SK-MEL-5 (cell line): Measurements from ENCODE around the gene ADRA2B. TPM values are rescaled to one million over a fixed set of nuclear protein-coding genes. Genes with fewer than 3 reads are reported as not detected.
"Not testable (repeated sequence)": the region's sequence is repeated elsewhere in the genome, so short reads cannot be mapped to it uniquely, and the experiment has no call there.

Experiments used
- DNase-seq: peaks from one replicate; pipeline ENCODE4 v3.0.0-alpha.2; 2016; ENCODE audit warnings: low read depth, low spot score
- in situ Hi-C: cut with HindIII; loops from 2 replicates; pipeline ENCODE4 v1.10.0; 2016; ENCODE audit warnings: low sequenced_read_pairs, high pct_unique_total_duplicates, low pct_unique_long_range_greater_than_20kb
- total RNA-seq: library from RNA; depleted of rRNA; stranded (reverse); fragments of >200 nt; shearing (Covaris generic); gene quantifications from 2 replicates; pipeline ENCODE4 v1.2.3, GENCODE V29; 2014; rRNA removed

Gene ADRA2B
- total RNA-seq, 1 experiment from 2014 or later, result not detected

DNA sequence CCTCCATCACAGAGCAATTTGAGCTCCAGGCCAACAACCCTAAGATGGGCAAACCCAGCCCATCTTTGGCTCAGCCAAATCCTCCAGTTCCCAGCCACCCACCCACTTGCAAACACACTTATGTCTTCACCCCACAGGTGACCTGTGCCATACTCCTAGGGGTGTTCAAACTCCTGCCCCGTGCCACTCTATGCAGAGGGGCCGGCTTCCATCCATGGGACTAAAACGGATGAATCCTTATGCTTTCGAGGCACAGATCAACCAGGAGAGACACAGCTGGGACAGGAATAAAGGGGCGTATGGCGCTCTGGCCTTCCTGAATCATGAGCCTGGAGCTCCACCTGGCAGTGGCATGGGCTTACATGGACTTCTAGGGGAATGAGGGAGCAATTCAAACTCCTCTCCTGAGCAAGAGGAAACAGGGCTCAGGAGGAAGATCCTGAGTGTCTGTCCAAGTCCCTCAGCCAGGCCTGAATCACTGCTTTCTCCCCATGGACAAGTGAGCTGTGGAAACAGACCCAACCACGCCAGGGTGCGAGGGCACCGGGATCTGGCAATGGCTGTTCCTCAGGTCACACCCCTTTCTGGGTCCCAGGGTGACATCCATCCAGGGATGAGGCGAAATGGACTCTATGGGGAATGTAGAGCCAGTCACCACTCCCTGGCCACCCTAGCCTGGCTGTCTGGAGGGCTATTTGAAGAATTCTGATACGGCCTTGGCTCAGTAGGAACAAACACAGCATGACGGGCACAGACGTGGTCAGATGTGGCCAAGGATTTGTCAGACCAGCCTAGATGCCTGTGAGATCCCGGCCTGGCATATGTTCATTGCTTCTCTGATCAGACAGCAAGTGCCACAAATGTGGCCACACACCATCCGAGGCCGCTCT is 45.0 kb downstream of the ADRA2B start:
- in situ Hi-C loops, DNase-seq: not testable (repeated sequence)

- DNase-seq, in situ Hi-C loops: not testable (repeated sequence)
Observed at GRCh38 chr2:96070351-96070750, 46.0 kb downstream of the ADRA2B start.

GRCh38 chr2:96069878-96070277 is 46.5 kb downstream of the ADRA2B start:
- in situ Hi-C loops, DNase-seq: not testable (repeated sequence)

- DNase-seq, in situ Hi-C loops: not testable (repeated sequence)
Observed at GRCh38 chr2:96067902-96068581, 48.3 kb downstream of the ADRA2B start.

- DNase-seq, in situ Hi-C loops: not testable (repeated sequence)
Observed at GRCh38 chr2:96067098-96067660, 49.2 kb downstream of the ADRA2B start.

GRCh38 chr2:96066511-96066910 is 49.9 kb downstream of the ADRA2B start:
- in situ Hi-C loops, DNase-seq: not testable (repeated sequence)

DNA sequence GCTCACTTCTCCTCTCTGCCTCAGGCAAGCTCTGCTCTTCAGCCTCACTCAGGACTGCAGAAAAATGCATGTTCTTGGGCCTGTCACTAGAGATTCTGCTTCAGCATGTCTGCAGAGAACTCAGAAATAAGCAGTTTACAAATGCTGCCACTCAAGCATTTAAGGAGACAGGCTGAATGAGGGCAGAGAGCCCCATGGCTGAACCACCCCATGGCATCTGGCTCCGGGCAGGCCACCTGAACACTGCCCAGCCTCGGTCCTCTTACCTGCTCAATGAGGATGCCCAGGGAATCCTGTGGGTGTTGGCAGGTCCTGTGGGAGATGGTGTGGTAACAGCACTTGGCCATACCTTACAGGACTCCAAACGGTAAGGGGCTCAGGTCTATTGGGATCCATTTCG is 50.4 kb downstream of the ADRA2B start:
- DNase-seq, in situ Hi-C loops: not testable (repeated sequence)

- in situ Hi-C loops, result no loop called here
- DNase-seq, result no peak
Observed at GRCh38 chr2:96065381-96065930, 50.9 kb downstream of the ADRA2B start.

- DNase-seq, in situ Hi-C loops: not testable (repeated sequence)
Observed at GRCh38 chr2:96064760-96065159, 51.6 kb downstream of the ADRA2B start.

DNA sequence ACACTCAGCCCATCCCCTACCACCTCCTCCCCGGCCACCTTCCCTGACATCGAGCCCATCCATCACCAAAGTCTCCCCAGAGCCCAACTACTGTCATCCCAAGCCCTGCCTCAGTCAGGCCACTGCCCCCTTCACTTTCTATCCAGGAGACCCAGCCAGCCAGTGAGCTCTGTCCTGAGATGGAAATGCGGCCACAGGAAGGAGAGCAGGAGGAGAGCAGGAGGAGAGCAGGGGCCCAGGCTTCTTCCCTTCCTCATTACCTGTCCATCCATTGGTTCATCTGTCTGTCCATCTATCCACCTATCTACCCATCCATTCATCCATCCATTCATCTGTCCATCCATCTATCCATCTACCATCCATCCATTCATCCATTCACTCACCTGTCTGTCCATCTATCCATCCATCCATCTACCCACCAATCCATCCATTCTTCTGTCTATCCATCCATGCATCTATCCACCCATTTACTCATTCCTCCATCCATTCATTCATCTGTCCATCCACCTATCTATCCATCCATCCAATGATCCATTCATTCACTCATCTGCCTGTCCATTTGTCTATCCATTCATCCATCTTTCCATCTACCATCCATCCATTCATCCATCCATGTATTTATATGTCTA is 52.2 kb downstream of the ADRA2B start:
- in situ Hi-C loops, DNase-seq: not testable (repeated sequence)

DNA sequence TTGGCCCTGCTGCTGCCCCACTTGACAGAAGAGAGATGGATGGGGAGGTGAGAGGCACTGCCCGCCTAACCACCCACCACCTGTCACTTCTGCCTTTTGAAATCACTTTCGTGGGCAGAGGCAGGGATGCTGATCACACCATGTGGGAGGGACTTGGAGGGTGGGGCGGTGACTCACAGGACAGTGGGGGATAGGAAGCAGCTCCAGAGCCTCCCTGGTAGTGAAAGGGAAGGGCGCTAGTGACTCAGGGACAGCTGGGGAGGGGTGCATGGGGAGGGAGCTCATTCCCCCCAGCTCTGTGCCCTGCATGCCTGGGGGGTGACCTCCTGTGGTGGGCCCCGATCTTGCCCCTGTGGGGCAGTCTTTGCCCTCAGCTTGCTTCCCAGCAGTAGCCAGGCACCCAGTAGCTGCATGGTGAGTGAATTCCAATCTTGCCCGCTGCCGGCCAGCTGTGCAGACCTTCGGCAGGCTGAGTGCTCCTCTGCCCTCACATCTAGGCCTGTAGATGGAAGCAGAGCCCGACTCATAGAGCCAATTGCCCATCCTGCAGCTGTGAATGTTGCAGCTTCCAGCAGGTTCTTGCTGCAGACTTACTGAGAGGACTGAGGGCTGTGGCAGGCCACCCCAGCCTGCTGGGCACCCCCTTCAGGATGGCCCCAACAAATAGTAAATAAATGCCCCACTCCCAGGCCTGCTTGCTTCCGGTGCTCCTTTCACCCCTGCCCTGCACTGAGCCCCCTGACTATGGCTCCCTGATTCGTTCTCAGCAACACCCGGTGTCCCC is 53.1 kb downstream of the ADRA2B start:
- in situ Hi-C loops, result not testable (repeated sequence)
- peak; percentile 55 for DNase-seq

Other genes with a start within 250 kb of the ADRA2B start
- 5.2 and 5.8 TPM in 2 replicates for gene ANKRD36C, start 124.7 kb downstream of the ADRA2B start, total RNA-seq
- gene GPAT2, start 81.7 kb downstream of the ADRA2B start, total RNA-seq, result not detected in 2 replicates
- gene ASTL, start 21.9 kb upstream of the ADRA2B start, total RNA-seq, result not detected in 2 replicates
- gene DUSP2, start 28.9 kb upstream of the ADRA2B start, total RNA-seq, result 0.80 and 1.0 TPM in 2 replicates
- gene STARD7, start 92.3 kb upstream of the ADRA2B start, total RNA-seq, result 208 and 228 TPM in 2 replicates
- 22.2 and 23.0 TPM in 2 replicates for gene TMEM127, start 149.4 kb upstream of the ADRA2B start, total RNA-seq
- 88.3 and 102 TPM in 2 replicates for gene CIAO1, start 149.7 kb upstream of the ADRA2B start, total RNA-seq
- gene SNRNP200, start 189.0 kb upstream of the ADRA2B start, total RNA-seq, result 28.0 and 32.8 TPM in 2 replicates
- gene ITPRIPL1, start 208.7 kb upstream of the ADRA2B start, total RNA-seq, result 6.7 and 6.9 TPM in 2 replicates
- gene NCAPH, start 219.2 kb upstream of the ADRA2B start, total RNA-seq, result 17.5 and 20.6 TPM in 2 replicates